GM13977 (cell line): ENCODE data around the gene RNH1.

Source experiments
- DNase-seq: peaks from one replicate; pipeline ENCODE4 v3.0.0; 2012; ENCODE audit warnings: low spot score
- CTCF ChIP-seq: IDR thresholded peaks from 2 replicates; pipeline ENCODE4 v1.5.1; 2012; ENCODE audit warnings: mild to moderate bottlenecking, control low read depth; ENCODE audit not compliant: insufficient read depth; ENCODE audit errors: extremely low read depth, missing control alignments
- in situ Hi-C: fragments of 300-500 bp; cut with MboI; formaldehyde crosslinking; loops from one replicate; pipeline ENCODE4 v1.12.0; 2022; ENCODE audit warnings: low sequenced_read_pairs, low pct_unique_long_range_greater_than_20kb, mixed read lengths, inconsistent platforms; ENCODE audit not compliant: unreplicated experiment

Gene RNH1

GRCh38 chr11:492427-493226, 14.4 kb downstream of the RNH1 start:
- DNase-seq = no peak
- in situ Hi-C loops = no loop called here
- TF ChIP-seq CTCF = no peak

DNA sequence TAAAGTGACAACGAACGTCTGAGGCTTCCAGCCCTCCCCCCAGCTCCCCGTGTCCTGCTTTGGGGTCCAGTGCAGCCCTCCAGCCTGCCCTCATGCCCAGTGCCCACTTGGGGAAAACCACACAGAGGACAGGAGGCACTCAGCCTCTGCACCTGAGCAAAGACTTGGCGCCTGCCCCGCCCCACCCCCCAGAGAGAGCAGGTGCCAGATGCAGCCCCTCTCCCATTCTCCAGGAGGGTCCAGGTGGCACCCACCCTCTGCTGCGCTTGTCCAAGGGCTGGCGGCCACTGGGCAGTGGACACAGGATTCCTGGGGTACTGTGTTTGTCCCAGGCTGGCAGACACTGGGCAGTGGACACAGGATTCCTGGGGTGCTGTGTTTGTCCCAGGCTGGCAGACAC, 15.7 kb downstream of the RNH1 start:
- in situ Hi-C loops = no loop called here
- no peak for TF ChIP-seq CTCF
- DNase-seq = no peak

DNA sequence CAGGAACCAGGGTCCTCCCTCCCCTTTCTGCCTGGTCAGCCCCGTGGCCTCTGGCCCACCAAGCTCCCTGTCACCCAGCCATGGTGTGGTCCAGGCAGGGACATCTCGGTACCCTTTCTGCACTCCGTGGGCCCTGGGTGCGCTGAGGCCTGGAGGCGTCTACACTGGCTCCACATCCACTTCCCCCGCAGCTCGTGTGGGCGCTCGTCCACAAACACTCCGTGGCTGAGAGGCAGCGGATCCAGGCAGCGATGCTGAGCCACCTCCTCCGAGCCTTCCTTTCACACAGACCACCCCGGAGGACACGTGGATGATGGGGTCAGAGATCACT, 16.1 kb downstream of the RNH1 start:
- in situ Hi-C loops = no loop called here
- DNase-seq = no peak
- no peak for TF ChIP-seq CTCF

DNA sequence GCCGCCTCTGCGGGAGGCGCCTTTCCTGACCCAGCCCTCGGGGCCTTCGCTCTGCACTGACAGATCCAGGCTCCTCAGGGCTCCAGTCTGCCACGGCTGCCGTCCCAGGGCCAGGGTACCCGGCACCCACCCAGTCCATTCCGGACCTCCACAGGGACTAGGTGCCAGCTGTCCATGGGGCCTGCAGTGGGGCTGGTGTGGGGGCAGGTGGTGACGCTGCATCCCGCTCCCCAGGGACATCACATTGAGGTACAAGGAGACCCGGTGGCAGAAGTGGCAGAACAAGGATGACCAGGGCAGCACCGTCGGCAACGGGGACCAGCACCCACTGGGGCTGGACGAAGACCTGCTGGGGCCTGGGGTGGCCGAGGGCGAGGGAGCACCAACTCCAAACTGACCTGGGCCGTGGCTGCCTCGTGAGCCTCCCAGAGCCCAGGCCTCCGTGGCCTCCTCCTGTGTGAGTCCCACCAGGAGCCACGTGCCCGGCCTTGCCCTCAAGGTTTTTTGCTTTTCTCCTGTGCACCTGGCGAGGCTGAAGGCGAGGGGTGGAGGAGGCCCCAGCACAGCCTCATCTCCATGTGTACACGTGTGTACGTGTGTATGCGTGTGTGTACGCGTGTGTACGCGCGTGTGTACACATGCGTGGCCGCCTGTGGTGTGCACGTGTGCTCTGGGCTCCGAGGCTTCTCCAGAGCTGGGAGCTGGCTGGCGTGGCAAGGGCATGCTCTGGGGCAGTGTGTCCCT, 16.7 kb downstream of the RNH1 start:
- in situ Hi-C loops = no loop called here
- no peak for DNase-seq
- no peak for TF ChIP-seq CTCF

- no peak for DNase-seq
- no peak for TF ChIP-seq CTCF
- in situ Hi-C loops = no loop called here
Observed at GRCh38 chr11:489610-490185, 17.3 kb downstream of the RNH1 start.

GRCh38 chr11:488992-489391, 18.1 kb downstream of the RNH1 start:
- no peak for DNase-seq
- in situ Hi-C loops = no loop called here
- no peak for TF ChIP-seq CTCF
